ENCODE measurements around the gene DYNC2I2. TPM values are rescaled to one million over a fixed set of nuclear protein-coding genes. Genes with fewer than 3 reads are reported as not detected.
"Not testable (repeated sequence)": the region's sequence is repeated elsewhere in the genome, so short reads cannot be mapped to it uniquely, and the experiment has no call there.

The DYNC2I2 gene
- total and polyA plus RNA-seq, 3 experiments from 2014 or later = 3.0 to 68.6 (median 67.7) TPM

DNA sequence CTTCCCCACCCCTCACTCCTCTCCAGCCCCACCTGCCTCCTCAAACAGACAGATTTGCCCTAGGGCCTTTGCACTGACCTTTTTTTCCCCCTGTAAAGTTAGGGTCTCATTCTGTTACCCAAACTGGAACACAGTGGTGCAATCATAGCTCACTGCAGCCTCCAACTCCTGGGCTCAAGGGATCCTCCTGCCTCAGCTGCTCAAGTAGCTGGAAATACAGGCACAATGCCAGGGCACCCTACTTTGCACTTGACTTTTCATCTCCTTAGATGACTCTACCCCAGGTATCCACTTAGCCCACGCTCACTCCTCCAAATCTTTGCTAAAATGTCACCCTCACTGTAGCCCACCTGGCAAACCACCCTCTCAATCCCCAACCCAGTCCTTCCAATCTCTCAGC is 2.2 kb downstream of the DYNC2I2 start:
- H3K27me3 ChIP-seq (ENCODE audit: insufficient read depth, low read length, poor library complexity, severe bottlenecking) = no peaks in the 10 kb centered on the region
- no peaks in the 10 kb centered on the region for H3K36me3 ChIP-seq (ENCODE audit: insufficient read depth, low read length)
- H3K9me3 Mint-ChIP-seq = no peaks in the 10 kb centered on the region
- H3K36me3 Mint-ChIP-seq = peaks cover 0 to 4% (median 0%) of the 10 kb centered on the region in 3 donors
- POLR2A ChIA-PET = no interaction called here
- no peak for DNase-seq
- peaks cover 8% of the 10 kb centered on the region for H3K4me1 ChIP-seq (ENCODE audit: insufficient read depth, low read length)
- H3K4me3 Mint-ChIP-seq = peak overlapping the region; percentile 17 to 71 (median 62)
- H3K4me3 ChIP-seq (ENCODE audit: low read length) = no peak overlapping the region
- no peak overlapping the region for H3K27ac ChIP-seq (ENCODE audit: low read depth, low read length)
- H3K27ac Mint-ChIP-seq = peak overlapping the region in 5 of 8 donors; percentile 40 to 66 (median 50)
- H3K9me3 ChIP-seq (ENCODE audit: low read length) = no peaks in the 10 kb centered on the region
- peaks cover 0 to 2% of the 10 kb centered on the region in 2 donors for H3K27me3 Mint-ChIP-seq
- CTCF ChIA-PET = interaction anchor here (0.9 to 1.4 kb wide), 2 partner anchors 35 to 48 kb away, joined by 3 read pairs; partner anchors contain the start of genes PKN3 and SET
- H3K4me1 Mint-ChIP-seq = peaks cover 7 to 8% (median 8%) of the 10 kb centered on the region in 3 donors

DNA sequence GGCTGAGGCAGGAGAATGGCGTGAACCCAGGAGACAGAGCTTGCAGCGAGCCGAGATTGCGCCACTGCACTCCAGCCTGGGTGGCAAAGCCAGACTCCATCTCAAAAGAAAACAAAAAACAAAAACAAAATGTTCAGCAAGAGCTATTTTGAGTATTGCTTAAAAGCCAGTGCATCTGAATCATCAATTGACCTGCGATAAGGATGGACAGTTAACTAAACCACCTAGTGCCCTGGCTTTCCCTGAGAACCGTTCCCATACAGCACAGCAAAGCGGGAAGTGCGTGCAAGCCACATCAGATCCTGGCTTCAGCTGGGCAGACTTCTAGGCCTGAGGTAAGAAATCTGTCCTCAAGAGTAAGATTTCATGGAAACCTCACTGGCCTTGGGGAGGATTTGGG is 2.7 kb downstream of the DYNC2I2 start:
- Mint-ChIP-seq H3K9me3 (no peaks in the 10 kb centered on the region), H3K4me3 (peak overlapping the region in 3 of 7 donors; percentile 62 to 71 (median 66)), H3K4me1 (peaks cover 7 to 8% (median 8%) of the 10 kb centered on the region in 3 donors), H3K27ac (peak overlapping the region in 1 of 8 donors; percentile 50), H3K27me3 (peaks cover 0 to 2% of the 10 kb centered on the region in 2 donors), H3K36me3 (peaks cover 0 to 4% (median 0%) of the 10 kb centered on the region in 3 donors)
- CTCF ChIA-PET = interaction anchor here (0.9 to 1.4 kb wide), 2 partner anchors 36 to 48 kb away, joined by 3 read pairs; partner anchors contain the start of genes PKN3 and SET
- Histone ChIP-seq H3K27ac (ENCODE audit: low read depth, low read length) (no peak overlapping the region), H3K27me3 (ENCODE audit: insufficient read depth, low read length, poor library complexity, severe bottlenecking) (no peaks in the 10 kb centered on the region), H3K9me3 (ENCODE audit: low read length) (no peaks in the 10 kb centered on the region), H3K36me3 (ENCODE audit: insufficient read depth, low read length) (no peaks in the 10 kb centered on the region), H3K4me3 (ENCODE audit: low read length) (no peak overlapping the region), H3K4me1 (ENCODE audit: insufficient read depth, low read length) (peaks cover 8% of the 10 kb centered on the region)
- DNase-seq = no peak
- POLR2A ChIA-PET = no interaction called here

DNA sequence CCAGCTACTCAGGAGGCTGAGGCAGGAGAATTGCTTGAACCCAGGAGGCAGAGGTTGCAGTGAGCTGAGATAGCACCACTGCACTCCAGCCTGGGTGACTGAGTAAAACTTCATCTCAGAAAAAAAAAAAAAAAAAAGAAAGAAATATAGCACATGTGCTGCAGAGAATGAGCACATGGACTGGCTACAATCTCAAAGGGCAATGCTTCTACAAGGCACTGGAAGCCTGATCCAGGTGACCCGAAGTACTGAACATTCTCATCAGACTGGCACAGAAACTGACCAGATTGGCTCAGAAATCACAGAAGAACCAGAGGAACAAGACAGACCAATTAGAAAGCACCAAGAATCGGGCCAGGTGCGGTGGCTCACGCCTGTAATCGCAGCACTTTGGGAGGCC is 4.8 kb downstream of the DYNC2I2 start:
- Mint-ChIP-seq H3K27ac (no peak overlapping the region), H3K4me3 (peak overlapping the region in 2 of 7 donors; percentile 10 to 13), H3K9me3 (no peaks in the 10 kb centered on the region), H3K36me3 (peaks cover 0 to 2% (median 0%) of the 10 kb centered on the region in 3 donors), H3K27me3 (no peaks in the 10 kb centered on the region), H3K4me1 (peaks cover 3% of the 10 kb centered on the region in 3 donors)
- POLR2A ChIA-PET = interaction anchor here (0.6 kb wide), 1 partner anchor 113 kb away, joined by 3 read pairs; no protein-coding TSS in a partner anchor
- Histone ChIP-seq H3K4me1 (ENCODE audit: insufficient read depth, low read length) (no peaks in the 10 kb centered on the region), H3K4me3 (ENCODE audit: low read length) (no peak overlapping the region), H3K27me3 (ENCODE audit: insufficient read depth, low read length, poor library complexity, severe bottlenecking) (no peaks in the 10 kb centered on the region), H3K9me3 (ENCODE audit: low read length) (no peaks in the 10 kb centered on the region), H3K27ac (ENCODE audit: low read depth, low read length) (no peak overlapping the region), H3K36me3 (ENCODE audit: insufficient read depth, low read length) (no peaks in the 10 kb centered on the region)
- DNase-seq = no peak
- CTCF ChIA-PET = no interaction called here

DNA sequence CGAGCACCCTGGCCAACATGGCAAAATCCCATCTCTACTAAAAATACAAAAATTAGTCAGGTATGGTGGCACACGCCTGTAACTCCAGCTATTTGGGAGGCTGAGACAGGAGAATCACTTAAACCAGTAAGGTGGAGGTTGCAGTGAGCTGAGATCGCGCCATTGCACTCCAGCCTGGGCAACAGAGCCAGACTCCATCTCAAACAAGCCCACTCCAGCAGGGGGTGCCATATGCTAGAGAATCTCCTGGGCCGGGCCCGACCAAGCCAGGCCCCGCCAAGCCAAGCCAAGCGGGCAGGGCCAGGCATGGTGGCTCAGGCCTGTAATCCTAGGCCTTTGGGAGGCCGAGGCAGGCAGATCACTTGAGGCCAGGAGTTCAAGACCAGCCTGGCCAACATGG is 8.4 kb downstream of the DYNC2I2 start:
- H3K27ac Mint-ChIP-seq = peak overlapping the region in 2 of 8 donors; percentile 18 to 65
- not testable (repeated sequence) for H3K4me1 Mint-ChIP-seq; H3K4me1 ChIP-seq (ENCODE audit: insufficient read depth, low read length); H3K27ac ChIP-seq (ENCODE audit: low read depth, low read length); H3K9me3 ChIP-seq (ENCODE audit: low read length); H3K9me3 Mint-ChIP-seq; H3K27me3 ChIP-seq (ENCODE audit: insufficient read depth, low read length, poor library complexity, severe bottlenecking); H3K36me3 Mint-ChIP-seq; H3K36me3 ChIP-seq (ENCODE audit: insufficient read depth, low read length); H3K4me3 Mint-ChIP-seq; H3K27me3 Mint-ChIP-seq; H3K4me3 ChIP-seq (ENCODE audit: low read length)
- peak; percentile 36 to 79 (median 62) for DNase-seq
- ChIA-PET CTCF (interaction anchor here (0.7 to 2.9 kb wide), 6 partner anchors 10 to 280 kb away, joined by 3 to 16 read pairs (median 6); partner anchors contain the start of genes ENDOG and PKN3), POLR2A (interaction anchor here (0.6 kb wide), 1 partner anchor 10 kb away, joined by 6 read pairs; no protein-coding TSS in a partner anchor)

DNA sequence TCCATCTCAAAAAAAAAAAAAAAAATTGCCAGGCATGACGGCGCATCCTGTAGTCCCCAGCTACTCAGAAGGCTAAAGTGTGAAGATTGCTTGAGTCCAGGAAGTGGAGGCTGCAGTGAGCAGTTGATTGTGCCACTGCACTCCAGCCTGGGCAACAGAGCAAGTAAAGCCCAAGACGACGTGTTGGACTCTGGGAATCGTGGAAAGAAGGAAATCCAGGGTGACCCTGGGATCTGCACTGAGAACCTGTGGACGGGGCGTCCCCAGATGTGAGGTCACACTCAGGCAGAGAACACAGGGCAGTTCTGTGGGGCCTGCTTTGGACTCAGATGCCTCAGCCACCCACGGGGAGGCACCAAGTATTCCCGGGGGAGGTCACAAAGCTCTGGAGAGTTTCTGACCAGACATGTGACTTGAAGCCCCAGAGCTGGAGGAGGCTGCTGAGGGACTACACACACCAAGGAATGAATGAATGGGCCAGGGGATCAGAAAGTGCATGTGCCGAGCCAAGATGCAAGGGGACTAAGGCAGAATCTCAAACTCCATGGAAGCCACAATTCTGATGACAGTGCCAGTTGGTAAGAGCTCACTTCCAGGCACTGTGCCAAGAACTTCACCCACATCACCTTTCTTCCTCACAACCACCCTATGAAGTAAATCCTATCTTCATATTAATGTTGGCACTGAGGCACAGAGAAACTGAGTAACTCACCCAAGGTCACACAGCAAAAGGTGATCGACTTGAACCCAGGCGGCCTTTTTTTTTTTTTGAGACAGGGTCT is 12.9 kb downstream of the DYNC2I2 start:
- Mint-ChIP-seq H3K9me3 (no peaks in the 10 kb centered on the region), H3K4me1 (no peaks in the 10 kb centered on the region), H3K27ac (peak overlapping the region in 3 of 8 donors; percentile 29 to 51 (median 33)), H3K4me3 (no peak overlapping the region), H3K27me3 (no peaks in the 10 kb centered on the region), H3K36me3 (no peaks in the 10 kb centered on the region)
- H3K9me3 ChIP-seq (ENCODE audit: low read length) = no peaks in the 10 kb centered on the region
- ChIA-PET CTCF (no interaction called here), POLR2A (no interaction called here)
- no peaks in the 10 kb centered on the region for H3K36me3 ChIP-seq (ENCODE audit: insufficient read depth, low read length)
- no peak overlapping the region for H3K4me3 ChIP-seq (ENCODE audit: low read length)
- no peak for DNase-seq
- H3K27me3 ChIP-seq (ENCODE audit: insufficient read depth, low read length, poor library complexity, severe bottlenecking) = no peaks in the 10 kb centered on the region
- no peak overlapping the region for H3K27ac ChIP-seq (ENCODE audit: low read depth, low read length)
- no peaks in the 10 kb centered on the region for H3K4me1 ChIP-seq (ENCODE audit: insufficient read depth, low read length)

DNA sequence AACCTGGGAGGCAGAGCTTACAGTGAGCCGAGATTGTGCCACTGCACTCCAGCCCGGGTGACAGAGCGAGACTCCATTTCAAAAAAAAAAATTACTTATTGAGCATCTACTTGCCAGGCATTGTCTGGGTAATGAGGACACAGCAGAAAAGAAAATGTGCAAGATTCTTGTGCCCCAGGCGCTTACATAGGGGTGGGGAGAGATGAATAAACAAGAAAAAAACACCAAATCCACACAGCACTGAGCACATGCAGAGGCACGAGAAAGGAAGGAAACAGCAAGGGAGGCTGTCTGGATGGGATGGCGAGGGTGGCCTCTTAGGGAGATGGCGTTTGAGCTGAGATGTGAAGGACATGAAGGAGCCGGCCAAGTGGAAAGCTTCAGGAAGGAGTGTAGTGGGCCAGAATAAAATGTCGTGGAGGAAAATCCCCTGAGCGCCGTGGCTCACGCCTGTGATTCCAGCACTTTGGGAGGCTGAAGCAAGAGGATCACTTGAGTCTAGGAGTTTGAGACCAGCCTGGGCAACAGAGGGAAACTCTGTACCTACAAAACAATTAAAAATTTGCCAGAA is 13.9 kb downstream of the DYNC2I2 start:
- CTCF ChIA-PET = interaction anchor here (1.6 kb wide), 1 partner anchor 59 kb away, joined by 3 read pairs; the partner anchor contains the start of gene PKN3
- Histone ChIP-seq H3K4me1 (ENCODE audit: insufficient read depth, low read length) (no peaks in the 10 kb centered on the region), H3K27ac (ENCODE audit: low read depth, low read length) (no peak overlapping the region), H3K36me3 (ENCODE audit: insufficient read depth, low read length) (no peaks in the 10 kb centered on the region), H3K27me3 (ENCODE audit: insufficient read depth, low read length, poor library complexity, severe bottlenecking) (no peaks in the 10 kb centered on the region), H3K4me3 (ENCODE audit: low read length) (no peak overlapping the region), H3K9me3 (ENCODE audit: low read length) (no peaks in the 10 kb centered on the region)
- Mint-ChIP-seq H3K9me3 (no peaks in the 10 kb centered on the region), H3K4me1 (no peaks in the 10 kb centered on the region), H3K27me3 (no peaks in the 10 kb centered on the region), H3K27ac (peak overlapping the region in 2 of 8 donors; percentile 44 to 78), H3K36me3 (no peaks in the 10 kb centered on the region), H3K4me3 (no peak overlapping the region)
- DNase-seq = no peak
- POLR2A ChIA-PET = interaction anchor here (0.7 kb wide), 1 partner anchor 181 kb away, joined by 3 read pairs; no protein-coding TSS in a partner anchor

DNA sequence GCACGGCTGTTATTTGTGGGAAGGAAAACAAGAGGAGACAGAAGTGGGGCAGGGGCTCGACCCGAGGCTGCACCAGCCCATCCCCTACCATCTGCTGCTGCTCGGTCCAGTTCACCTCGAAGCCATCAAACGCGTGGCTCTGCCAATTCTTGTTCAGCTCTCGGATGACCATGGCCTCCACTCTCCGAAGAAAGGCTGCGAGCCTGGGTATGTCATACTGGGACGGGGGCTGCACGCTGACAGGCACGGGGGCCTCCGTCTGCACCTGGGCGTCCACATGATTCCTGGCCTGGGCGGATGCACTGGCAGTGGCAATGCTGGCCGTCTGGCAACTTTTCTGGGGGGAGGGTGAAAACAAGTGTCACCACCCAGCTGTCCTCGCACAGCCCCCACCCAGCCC is 16.0 kb downstream of the DYNC2I2 start:
- no peaks in the 10 kb centered on the region for H3K36me3 Mint-ChIP-seq
- Histone ChIP-seq H3K27me3 (ENCODE audit: insufficient read depth, low read length, poor library complexity, severe bottlenecking) (no peaks in the 10 kb centered on the region), H3K27ac (ENCODE audit: low read depth, low read length) (no peak overlapping the region), H3K4me3 (ENCODE audit: low read length) (no peak overlapping the region), H3K9me3 (ENCODE audit: low read length) (no peaks in the 10 kb centered on the region), H3K4me1 (ENCODE audit: insufficient read depth, low read length) (no peaks in the 10 kb centered on the region), H3K36me3 (ENCODE audit: insufficient read depth, low read length) (no peaks in the 10 kb centered on the region)
- CTCF ChIA-PET = no interaction called here
- H3K9me3 Mint-ChIP-seq = no peaks in the 10 kb centered on the region
- no peaks in the 10 kb centered on the region for H3K4me1 Mint-ChIP-seq
- no peak overlapping the region for H3K27ac Mint-ChIP-seq
- H3K27me3 Mint-ChIP-seq = no peaks in the 10 kb centered on the region
- DNase-seq = no peak
- no peak overlapping the region for H3K4me3 Mint-ChIP-seq
- POLR2A ChIA-PET = no interaction called here

DNA sequence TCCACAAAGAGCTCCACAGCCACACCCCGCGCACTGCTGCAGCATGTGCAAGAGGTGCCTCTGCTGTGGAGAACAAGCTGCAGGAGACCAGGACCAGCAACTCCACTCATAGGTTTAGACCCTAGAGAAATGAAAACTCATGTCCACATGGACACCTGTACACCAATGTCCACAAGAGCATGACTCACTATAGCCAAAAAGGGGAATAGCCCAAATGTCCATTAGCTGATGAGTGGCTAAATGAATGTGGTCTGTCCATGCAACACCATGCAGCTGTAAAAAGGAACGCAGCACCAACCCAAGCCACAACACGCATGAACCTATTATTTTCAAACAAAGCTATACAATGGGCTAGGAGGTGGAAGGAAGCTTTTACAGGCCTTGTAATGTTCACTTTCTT is 18.1 kb downstream of the DYNC2I2 start:
- no peaks in the 10 kb centered on the region for H3K4me1 ChIP-seq (ENCODE audit: insufficient read depth, low read length)
- H3K4me3 ChIP-seq (ENCODE audit: low read length) = no peak overlapping the region
- no peak overlapping the region for H3K4me3 Mint-ChIP-seq
- ChIA-PET POLR2A (interaction anchor here (0.6 to 0.7 kb wide), 3 partner anchors 10 to 45 kb away, joined by 3 to 6 read pairs (median 5); no protein-coding TSS in a partner anchor), CTCF (interaction anchor here (1.0 to 1.2 kb wide), 2 partner anchors 10 to 13 kb away, joined by 3 to 4 read pairs; no protein-coding TSS in a partner anchor)
- H3K36me3 ChIP-seq (ENCODE audit: insufficient read depth, low read length) = no peaks in the 10 kb centered on the region
- H3K9me3 Mint-ChIP-seq = no peaks in the 10 kb centered on the region
- H3K36me3 Mint-ChIP-seq = peaks cover 0 to 10% (median 0%) of the 10 kb centered on the region in 3 donors
- no peaks in the 10 kb centered on the region for H3K4me1 Mint-ChIP-seq
- DNase-seq = no peak
- no peaks in the 10 kb centered on the region for H3K27me3 ChIP-seq (ENCODE audit: insufficient read depth, low read length, poor library complexity, severe bottlenecking)
- no peak overlapping the region for H3K27ac ChIP-seq (ENCODE audit: low read depth, low read length)
- H3K9me3 ChIP-seq (ENCODE audit: low read length) = no peaks in the 10 kb centered on the region
- no peaks in the 10 kb centered on the region for H3K27me3 Mint-ChIP-seq
- peak overlapping the region in 4 of 8 donors; percentile 1 to 47 (median 20) for H3K27ac Mint-ChIP-seq
